GM23338 (cell line): ENCODE measurements around the gene RXRA. TPM values are rescaled to one million over a fixed set of nuclear protein-coding genes. Genes with fewer than 3 reads are reported as not detected.

Experiments used
- ATAC-seq: fragments of 200-7000 bp; cut with Tn5 transposase; 3 replicates; pipeline ENCODE4 v1.9.1; 2020
- DNase-seq: peaks from one replicate; pipeline ENCODE4 v3.0.0-alpha.2; 2015; ENCODE audit warnings: low spot score
- H2AFZ ChIP-seq: fragments of 200-600 bp; sonication (generic); 2 replicates; pipeline ENCODE4 v1.8.0; 2016; ENCODE audit warnings: antibody characterized with exemption, mild to moderate bottlenecking, moderate library complexity
- H3F3A ChIP-seq: fragments of 200-600 bp; sonication (generic); replicated peaks from 2 replicates; pipeline ENCODE4 v1.8.0; 2017; ENCODE audit warnings: antibody characterized with exemption, mixed run types, low read depth
- H3K27ac ChIP-seq: fragments of 200-600 bp; sonication (generic); 2 replicates; pipeline ENCODE4 v1.6.1; 2016; ENCODE audit warnings: low read depth
- H3K27me3 ChIP-seq: fragments of 200-600 bp; sonication (generic); 2 replicates; pipeline ENCODE4 v1.8.0; 2016; ENCODE audit warnings: mild to moderate bottlenecking, mixed run types, moderate library complexity; ENCODE audit not compliant: insufficient read depth
- H3K36me3 ChIP-seq: fragments of 200-600 bp; sonication (generic); 2 replicates; pipeline ENCODE4 v1.8.0; 2016; ENCODE audit warnings: mild to moderate bottlenecking; ENCODE audit not compliant: insufficient read depth
- H3K4me1 ChIP-seq: fragments of 200-600 bp; sonication (generic); 2 replicates; pipeline ENCODE4 v1.8.0; 2016; ENCODE audit warnings: mild to moderate bottlenecking, moderate library complexity; ENCODE audit not compliant: insufficient read depth
- H3K4me2 ChIP-seq: fragments of 200-600 bp; sonication (generic); 2 replicates; pipeline ENCODE4 v1.7.1; 2017; ENCODE audit warnings: mixed run types
- H3K4me3 ChIP-seq: fragments of 200-600 bp; sonication (generic); 2 replicates; pipeline ENCODE4 v1.6.1; 2016; ENCODE audit warnings: mixed run types
- H3K79me2 ChIP-seq: fragments of 200-600 bp; sonication (generic); replicated peaks from 2 replicates; pipeline ENCODE4 v1.8.0; 2017; ENCODE audit warnings: mild to moderate bottlenecking; ENCODE audit not compliant: insufficient read depth
- H3K9me2 ChIP-seq: fragments of 200-600 bp; sonication (generic); 2 replicates; pipeline ENCODE4 v1.8.0; 2017; ENCODE audit not compliant: insufficient read depth
- H4K20me1 ChIP-seq: fragments of 200-600 bp; sonication (generic); replicated peaks from 2 replicates; pipeline ENCODE4 v1.8.0; 2017; ENCODE audit warnings: mild to moderate bottlenecking; ENCODE audit not compliant: insufficient read depth
- H3K27ac Mint-ChIP-seq: 2 replicates; pipeline ENCODE4 v1.8.0; 2020; ENCODE audit warnings: inconsistent platforms, mild to moderate bottlenecking, moderate library complexity, mixed read lengths
- H3K27me3 Mint-ChIP-seq: 3 replicates; pipeline ENCODE4 v1.8.0; 2022; ENCODE audit warnings: low read depth, mild to moderate bottlenecking, moderate library complexity, mixed read lengths, inconsistent platforms; ENCODE audit not compliant: insufficient read depth, poor library complexity
- H3K36me3 Mint-ChIP-seq: 3 replicates; pipeline ENCODE4 v1.8.0; 2021; ENCODE audit warnings: low read depth, mild to moderate bottlenecking, inconsistent platforms, moderate library complexity, mixed read lengths
- H3K4me1 Mint-ChIP-seq: 3 replicates; pipeline ENCODE4 v1.8.0; 2020; ENCODE audit warnings: mild to moderate bottlenecking, inconsistent platforms, mixed read lengths
- H3K4me3 Mint-ChIP-seq: 3 replicates; pipeline ENCODE4 v1.8.0; 2021; ENCODE audit warnings: moderate library complexity, mild to moderate bottlenecking, inconsistent platforms, mixed read lengths
- H3K9me3 Mint-ChIP-seq: 3 replicates; pipeline ENCODE4 v1.8.0; 2020; ENCODE audit warnings: moderate library complexity, mild to moderate bottlenecking, inconsistent platforms, mixed read lengths
- CREB1 ChIP-seq: fragments of 250-450 bp; sonication (Bioruptor Pico); IDR thresholded peaks from 2 replicates; pipeline ENCODE4 v1.5.0; 2020; ENCODE audit warnings: low read depth, mild to moderate bottlenecking, moderate library complexity
- CTCF ChIP-seq, 2 experiments: fragments of 200-600 bp in 1 of 2; sonication (generic) in 1 of 2; conservative IDR thresholded peaks; 2 replicates each; pipeline versions ENCODE4 v1.5.1 to v1.6.1; 2016 to 2017; ENCODE audit warnings: antibody characterized with exemption in 2 of 2, low read depth in 2 of 2, mild to moderate bottlenecking in 2 of 2, moderate library complexity in 1 of 2
- EZH2 ChIP-seq: fragments of 200-600 bp; sonication (generic); IDR thresholded peaks from one replicate; pipeline ENCODE4 v1.8.0; 2017; ENCODE audit warnings: antibody characterized with exemption, mild to moderate bottlenecking, low read depth; ENCODE audit not compliant: unreplicated experiment
- EZH2phosphoT487 ChIP-seq: fragments of 200-600 bp; sonication (generic); IDR thresholded peaks from one replicate; pipeline ENCODE4 v1.8.1; 2018; ENCODE audit warnings: antibody characterized with exemption; ENCODE audit not compliant: unreplicated experiment
- JUNB ChIP-seq: IDR thresholded peaks from one replicate; pipeline ENCODE4 v1.6.1; 2016; ENCODE audit warnings: antibody characterized with exemption; ENCODE audit not compliant: unreplicated experiment
- NANOG ChIP-seq: IDR thresholded peaks from 2 replicates; pipeline ENCODE4 v1.6.1; 2016; ENCODE audit warnings: antibody characterized with exemption, borderline replicate concordance
- ZNF114 ChIP-seq: fragments of 250-450 bp; sonication (Bioruptor Pico); IDR thresholded peaks from 2 replicates; pipeline ENCODE4 v1.5.0; 2020; ENCODE audit warnings: mild to moderate bottlenecking, moderate library complexity
- ZNF331 ChIP-seq: fragments of 250-450 bp; sonication (Bioruptor Pico); IDR thresholded peaks from 2 replicates; pipeline ENCODE4 v1.5.0; 2020; ENCODE audit warnings: low read depth, mild to moderate bottlenecking, moderate library complexity
- ZNF462 ChIP-seq: fragments of 250-450 bp; sonication (Bioruptor Pico); IDR thresholded peaks from 2 replicates; pipeline ENCODE4 v1.5.0; 2020; ENCODE audit warnings: mild to moderate bottlenecking, moderate library complexity
- long read RNA-seq: library from polyadenylated mRNA; unstranded; transcript quantifications from one replicate; pipeline ENCODE4 v2.0.0, GENCODE V29; 2020; ENCODE audit not compliant: unreplicated experiment
- polyA plus RNA-seq: library from polyadenylated mRNA; unstranded; fragments of >200 nt; fragmentation: Nextera tagmentation; extraction: Ambion mirVana; gene quantifications from 2 replicates; pipeline ENCODE4 v1.2.1, GENCODE V29; 2016
- total RNA-seq: library from RNA; depleted of rRNA; stranded (reverse); fragments of >200 nt; shearing (Covaris generic); gene quantifications from 2 replicates; pipeline ENCODE4 v1.2.3, GENCODE V29; 2014; rRNA removed

RXRA gene
- total RNA-seq (14.9 and 17.9 TPM in 2 replicates), polyA plus RNA-seq (4.8 and 4.9 TPM in 2 replicates)
- long read RNA-seq, partial matches to known transcripts = 1 of 1 reads
- long read RNA-seq, other reads (novel, unspliced or antisense) = 0 of 1 reads

- H3K4me3 ChIP-seq = peak within 1 kb of the TSS; percentile 71
- peaks cover 12% of the 10 kb centered on the region; the same call in 1 of the 2 replicates for H4K20me1 ChIP-seq
- H3K36me3 ChIP-seq = no peaks in the 10 kb centered on the region
- H3K9me2 ChIP-seq = no peaks in the 10 kb centered on the region
- Mint-ChIP-seq H3K9me3 (no peaks in the 10 kb centered on the region), H3K4me1 (peaks cover 42% of the 10 kb centered on the region), H3K27ac (no peak within 1 kb of the TSS), H3K4me3 (peak within 1 kb of the TSS; percentile 71), H3K36me3 (no peaks in the 10 kb centered on the region), H3K27me3 (peaks cover 12% of the 10 kb centered on the region)
- ATAC-seq = peak; percentile 41
- peaks cover 9% of the 10 kb centered on the region for H3K4me1 ChIP-seq
- peak within 1 kb of the TSS; percentile 91 for H3K4me2 ChIP-seq
- peak within 1 kb of the TSS; percentile 93 for H2AFZ ChIP-seq
- peaks cover 40% of the 10 kb centered on the region for H3K79me2 ChIP-seq
- TF ChIP-seq EZH2 = no peak
- no peak for TF ChIP-seq EZH2phosphoT487
- DNase-seq = peak; percentile 75
- H3F3A ChIP-seq = 0 out of 2 replicates have a peak, but pooled peaks cover 5% of the 10 kb centered on the region
- peaks cover 3% of the 10 kb centered on the region; the same call in 1 of the 2 replicates for H3K27me3 ChIP-seq
- no peak within 1 kb of the TSS for H3K27ac ChIP-seq
Measured at GRCh38 chr9:134325813-134326723, at the start of gene RXRA. TSS of gene RXRA (plus strand) at chr9:134326455. CDS start at chr9:134326632, 177 bp downstream.

GRCh38 chr9:134278286-134278685 lies 48.0 kb upstream of the RXRA start:
- no peaks in the 10 kb centered on the region for H3F3A ChIP-seq
- no peaks in the 10 kb centered on the region for H3K36me3 Mint-ChIP-seq
- H3K79me2 ChIP-seq = no peaks in the 10 kb centered on the region
- ATAC-seq = no peak
- H3K4me1 Mint-ChIP-seq = peaks cover 15% of the 10 kb centered on the region
- H2AFZ ChIP-seq = no peak overlapping the region
- no peaks in the 10 kb centered on the region for H3K36me3 ChIP-seq
- no peaks in the 10 kb centered on the region; the same call in 2 of the 3 replicates for H3K9me3 Mint-ChIP-seq
- no peak overlapping the region for H3K4me3 Mint-ChIP-seq
- no peak overlapping the region for H3K4me3 ChIP-seq
- H3K27me3 ChIP-seq = no peaks in the 10 kb centered on the region
- H3K27ac ChIP-seq = no peak overlapping the region
- H3K27me3 Mint-ChIP-seq = peaks cover 9% of the 10 kb centered on the region
- no peak for TF ChIP-seq CREB1 (CRISPR knock-in tag)
- TF ChIP-seq NANOG = no peak
- no peak for TF ChIP-seq JUNB
- no peak for TF ChIP-seq CTCF (conservative IDR thresholded peaks at IDR 0.05; ENCODE audit: low read depth in 2 of 2)
- TF ChIP-seq EZH2 = no peak
- TF ChIP-seq ZNF331 (CRISPR knock-in tag) = no peak
- no peak for TF ChIP-seq ZNF462 (CRISPR knock-in tag)
- TF ChIP-seq EZH2phosphoT487 = no peak
- no peak for TF ChIP-seq ZNF114 (CRISPR knock-in tag)
- no peaks in the 10 kb centered on the region for H4K20me1 ChIP-seq
- H3K4me2 ChIP-seq = no peak overlapping the region
- H3K9me2 ChIP-seq = no peaks in the 10 kb centered on the region
- DNase-seq = no peak
- H3K27ac Mint-ChIP-seq = no peak overlapping the region
- no peaks in the 10 kb centered on the region for H3K4me1 ChIP-seq
